Transverse colon (tissue), 4 donors: ENCODE results near the gene PLOD3. TPM values are rescaled to one million over a fixed set of nuclear protein-coding genes. Genes with fewer than 3 reads are reported as not detected.

Experiments used
- DNase-seq: peaks from one replicate; pipeline ENCODE4 v3.0.0-alpha.2; 2019
- H3K27ac ChIP-seq, 4 donors: fragments of 200-600 bp; sonication (generic); 2 replicates each; pipeline ENCODE4 v1.5.1; 2016 to 2018; ENCODE audit warnings: inconsistent platforms in 4 of 4
- H3K27me3 ChIP-seq: fragments of 200-600 bp; sonication (generic); 2 replicates; pipeline ENCODE4 v1.5.1; 2017; ENCODE audit warnings: inconsistent platforms
- H3K36me3 ChIP-seq, 4 donors: fragments of 200-600 bp; sonication (generic); 2 replicates each; pipeline ENCODE4 v1.5.1; 2017 to 2019; ENCODE audit warnings: inconsistent platforms in 4 of 4
- H3K4me1 ChIP-seq, 4 donors: fragments of 200-600 bp; sonication (generic); 2 replicates each; pipeline ENCODE4 v1.5.1; 2017 to 2020; ENCODE audit warnings: inconsistent platforms in 4 of 4
- H3K4me3 ChIP-seq, 4 donors: fragments of 200-600 bp; sonication (generic); 1 replicate in 1 of 4; 2 replicates in 3 of 4; pipeline versions ENCODE4 v1.5.1 to v1.6.1; 2017 to 2019; ENCODE audit warnings: inconsistent platforms in 4 of 4
- H3K9me3 ChIP-seq, 2 donors: fragments of 200-600 bp; sonication (generic); 2 replicates each; pipeline ENCODE4 v1.5.1; 2017 to 2019; ENCODE audit warnings: inconsistent platforms in 2 of 2
- EP300 ChIP-seq: sonication (generic); formaldehyde crosslinking; IDR thresholded peaks from one replicate; pipeline ENCODE4 v1.6.1; 2017; ENCODE audit warnings: antibody characterized with exemption, low read depth
- POLR2A ChIP-seq: fragments of 450-650 bp; IDR thresholded peaks from one replicate; pipeline ENCODE4 v1.6.1; 2016; ENCODE audit warnings: antibody characterized with exemption, mild to moderate bottlenecking, moderate library complexity
- POLR2AphosphoS5 ChIP-seq, 3 donors: sonication (generic); formaldehyde crosslinking; IDR thresholded peaks; one replicate each; pipeline ENCODE4 v1.6.1; 2016; ENCODE audit warnings: antibody characterized with exemption in 3 of 3
- WGBS, 2 donors: methylation state at CpG; one replicate each; pipeline ENCODE4 v1.1.5; 2018; ENCODE audit warnings: low coverage in 1 of 2; 5-methylcytosine and 5-hydroxymethylcytosine counted together
- in situ Hi-C, 4 donors: fragments of 200-750 bp; cut with MboI; loops; one replicate each; pipeline versions ENCODE4 v1.15.0 to v1.15.1; 2017; ENCODE audit warnings: low sequenced_read_pairs in 3 of 4, low pct_ligation_motif_present in 1 of 4, low pct_unique_long_range_greater_than_20kb in 1 of 4
- intact Hi-C: fragments of 100-400 bp; cut with DNase I; formaldehyde crosslinking; loops from one replicate; pipeline ENCODE4 v1.15.1; 2023; ENCODE audit warnings: low total_unique reads
- total RNA-seq, 4 donors: library from RNA; depleted of rRNA; stranded (reverse); fragments of >200 nt; gene quantifications; one replicate each; pipeline ENCODE4 v1.1.0, GENCODE V29; 2016
- TF ChIP-seq, protein P1 (sequence below), 5 experiments: fragments of 200-600 bp in 3 of 5; fragments of 450-650 bp in 2 of 5; sonication (generic) in 3 of 5; IDR thresholded peaks; 1 replicate in 2 of 5; 2 replicates in 3 of 5; pipeline ENCODE4 v1.5.1; 2016 to 2017; ENCODE audit warnings: antibody characterized with exemption in 5 of 5, inconsistent platforms in 3 of 5, mild to moderate bottlenecking in 2 of 5, moderate library complexity in 1 of 5

PLOD3 gene
- total RNA-seq, 4 donors from 2014 or later = 48.4 to 81.2 (median 60.8) TPM

GRCh38 chr7:101239191-101239950 lies 22.0 kb upstream of the PLOD3 start:
- Histone ChIP-seq H3K4me3 (no peak overlapping the region), H3K4me1 (peaks cover 17 to 47% (median 35%) of the 10 kb centered on the region in 4 donors), H3K27me3 (no peaks in the 10 kb centered on the region), H3K36me3 (peaks cover 0 to 7% (median 0%) of the 10 kb centered on the region in 4 donors), H3K27ac (peak overlapping the region; percentile 76 to 85 (median 82)), H3K9me3 (no peaks in the 10 kb centered on the region)
- DNase-seq = no peak
- 74% methylated on average over 27 of the region's 27 CpGs; no CpG with 5 or more reads in 1 of the 2 donors for WGBS, 2 donors
- in situ Hi-C loops (no loop called here), intact Hi-C loops (loop anchor here (5.0 kb wide), 1 partner anchor 702 kb away; the partner anchor contains the start of gene AGFG2)
- TF ChIP-seq POLR2AphosphoS5 (IDR thresholded peaks at IDR 0.05) (no peak), EP300 (no peak), POLR2A (no peak)
- TF ChIP-seq, protein P1, sequence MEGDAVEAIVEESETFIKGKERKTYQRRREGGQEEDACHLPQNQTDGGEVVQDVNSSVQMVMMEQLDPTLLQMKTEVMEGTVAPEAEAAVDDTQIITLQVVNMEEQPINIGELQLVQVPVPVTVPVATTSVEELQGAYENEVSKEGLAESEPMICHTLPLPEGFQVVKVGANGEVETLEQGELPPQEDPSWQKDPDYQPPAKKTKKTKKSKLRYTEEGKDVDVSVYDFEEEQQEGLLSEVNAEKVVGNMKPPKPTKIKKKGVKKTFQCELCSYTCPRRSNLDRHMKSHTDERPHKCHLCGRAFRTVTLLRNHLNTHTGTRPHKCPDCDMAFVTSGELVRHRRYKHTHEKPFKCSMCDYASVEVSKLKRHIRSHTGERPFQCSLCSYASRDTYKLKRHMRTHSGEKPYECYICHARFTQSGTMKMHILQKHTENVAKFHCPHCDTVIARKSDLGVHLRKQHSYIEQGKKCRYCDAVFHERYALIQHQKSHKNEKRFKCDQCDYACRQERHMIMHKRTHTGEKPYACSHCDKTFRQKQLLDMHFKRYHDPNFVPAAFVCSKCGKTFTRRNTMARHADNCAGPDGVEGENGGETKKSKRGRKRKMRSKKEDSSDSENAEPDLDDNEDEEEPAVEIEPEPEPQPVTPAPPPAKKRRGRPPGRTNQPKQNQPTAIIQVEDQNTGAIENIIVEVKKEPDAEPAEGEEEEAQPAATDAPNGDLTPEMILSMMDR (IDR thresholded peaks at IDR 0.05) = no peak

DNA sequence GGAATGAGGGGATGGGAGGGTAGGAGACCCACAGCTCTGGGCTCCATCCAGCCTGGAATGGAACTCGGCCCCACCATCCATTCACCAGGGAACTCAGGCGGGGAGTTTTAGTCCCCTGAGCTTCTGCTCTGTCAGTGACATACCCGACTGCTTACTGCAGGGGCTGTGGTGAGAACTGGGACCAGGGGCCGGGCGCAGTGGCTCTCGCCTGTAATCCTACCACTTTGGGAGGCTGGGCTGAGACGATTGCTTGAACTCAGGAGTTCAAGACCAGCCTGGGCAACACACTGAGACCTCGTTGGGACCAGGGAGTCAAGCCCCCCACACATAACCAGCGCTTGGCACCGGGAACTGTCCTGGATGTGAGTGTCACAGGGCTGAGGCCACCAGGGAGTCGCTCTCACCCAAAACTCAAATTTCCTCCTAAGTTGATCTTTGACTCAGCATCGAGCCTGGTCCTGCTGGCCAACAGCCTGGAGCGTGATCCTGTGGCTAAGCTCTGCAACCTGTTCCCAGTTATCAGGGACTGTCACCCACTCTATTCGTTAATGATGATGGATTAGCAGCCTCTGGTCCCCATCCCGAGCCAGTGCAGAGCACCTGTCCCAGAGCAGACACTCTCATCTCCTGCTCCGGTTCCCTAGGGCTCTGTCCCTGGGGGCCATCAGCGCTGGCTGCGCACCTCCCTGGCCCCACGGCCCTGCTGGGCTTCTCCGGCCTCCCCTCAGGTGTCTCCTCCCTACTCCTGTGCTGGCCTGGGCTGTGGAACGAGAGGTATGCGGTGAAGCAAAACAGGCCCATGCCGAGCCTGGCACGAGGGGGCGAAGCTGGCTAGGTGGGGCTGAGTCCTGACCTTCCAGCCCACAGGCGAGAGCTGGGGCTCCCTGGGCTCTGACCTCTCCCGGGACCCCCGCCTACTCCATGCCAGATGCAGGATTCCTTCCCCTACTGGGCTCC lies 21.1 kb upstream of the PLOD3 start:
- Histone ChIP-seq H3K4me3 (no peak overlapping the region), H3K27ac (peak overlapping the region; percentile 76 to 85 (median 82)), H3K36me3 (peaks cover 0 to 7% (median 0%) of the 10 kb centered on the region in 4 donors), H3K9me3 (no peaks in the 10 kb centered on the region), H3K27me3 (no peaks in the 10 kb centered on the region), H3K4me1 (peaks cover 13 to 41% (median 29%) of the 10 kb centered on the region in 4 donors)
- intact Hi-C loops = loop anchor here (5.0 kb wide), 1 partner anchor 701 kb away; the partner anchor contains the start of gene AGFG2
- no peak for TF ChIP-seq EP300
- 77% methylated on average over 7 to 24 of the region's 28 CpGs for WGBS, 2 donors
- no peak for DNase-seq
- in situ Hi-C loops = no loop called here

GRCh38 chr7:101237206-101238067 lies 20.1 kb upstream of the PLOD3 start, which contains the start of gene CLDN15:
Gene CLDN15, minus strand, starts transcription at chr7:101237802. Its CDS starts 221 bp downstream, at chr7:101237581.
- peak within 1 kb of the TSS; percentile 76 to 85 (median 82) for H3K27ac ChIP-seq
- H3K36me3 ChIP-seq = peaks cover 0 to 7% (median 0%) of the 10 kb centered on the region in 4 donors
- TF ChIP-seq POLR2A (peak; percentile 81), POLR2AphosphoS5 (IDR thresholded peaks at IDR 0.05) (peak; percentile 77 to 80 (median 79)), EP300 (no peak)
- peak; percentile 85 for DNase-seq
- no peaks in the 10 kb centered on the region for H3K27me3 ChIP-seq
- in situ Hi-C loops (no loop called here), intact Hi-C loops (loop anchor here (5.0 kb wide), 1 partner anchor 700 kb away; the partner anchor contains the start of gene AGFG2)
- peak within 1 kb of the TSS in 3 of 4 donors; percentile 15 to 38 (median 34) for H3K4me3 ChIP-seq
- WGBS, 2 donors = 0 to 38% methylated on average over 1 to 27 of the region's 31 CpGs
- H3K9me3 ChIP-seq = no peaks in the 10 kb centered on the region
- peaks cover 4 to 41% (median 28%) of the 10 kb centered on the region in 4 donors for H3K4me1 ChIP-seq

DNA sequence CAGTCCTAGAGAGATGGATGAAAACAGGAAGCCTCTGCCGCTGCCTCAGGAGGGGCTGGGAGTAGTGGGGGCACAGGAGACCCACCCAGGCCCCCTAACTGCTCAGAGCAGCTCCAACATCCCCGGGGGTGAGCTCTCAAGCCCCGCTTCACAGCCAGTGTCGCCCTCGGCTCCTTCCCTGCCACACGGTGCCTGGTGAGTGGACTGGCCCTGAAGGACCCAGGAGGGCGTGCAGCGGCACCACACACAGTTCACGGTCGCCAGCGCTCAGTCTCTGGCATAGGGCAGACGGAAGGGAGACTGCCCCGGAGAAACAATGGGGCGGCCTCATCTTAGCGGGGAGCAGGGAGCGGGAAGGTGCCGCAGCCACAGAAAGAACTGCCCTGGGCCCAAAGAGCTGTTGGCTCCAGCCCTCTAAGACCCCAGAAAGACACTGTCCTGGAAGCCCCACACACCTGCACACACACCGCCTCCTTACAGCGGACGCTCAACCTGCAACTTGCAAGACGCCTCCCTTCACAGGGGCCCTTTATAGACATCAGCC lies 19.0 kb upstream of the PLOD3 start:
- no peak for DNase-seq

More for the DNA sequence above, 19.0 kb upstream of the PLOD3 start:
- peak overlapping the region; percentile 76 to 85 (median 82) for H3K27ac ChIP-seq
- TF ChIP-seq POLR2A (no peak), POLR2AphosphoS5 (IDR thresholded peaks at IDR 0.05) (no peak), EP300 (no peak)
- TF ChIP-seq, protein P1 (IDR thresholded peaks at IDR 0.05) = no peak
- H3K9me3 ChIP-seq = no peaks in the 10 kb centered on the region
- peaks cover 0 to 7% (median 0%) of the 10 kb centered on the region in 4 donors for H3K36me3 ChIP-seq
- 65% methylated on average over 21 of the region's 21 CpGs; no CpG with 5 or more reads in 1 of the 2 donors for WGBS, 2 donors
- peaks cover 4 to 52% (median 36%) of the 10 kb centered on the region in 4 donors for H3K4me1 ChIP-seq
- H3K4me3 ChIP-seq = peak overlapping the region in 3 of 4 donors; percentile 15 to 38 (median 34)
- intact Hi-C loops (loop anchor here (5.0 kb wide), 1 partner anchor 699 kb away; the partner anchor contains the start of gene AGFG2), in situ Hi-C loops (no loop called here)
- no peaks in the 10 kb centered on the region for H3K27me3 ChIP-seq
